Heart left ventricle (tissue), 16 donors: ENCODE data around the gene SLC12A8. TPM values are rescaled to one million over a fixed set of nuclear protein-coding genes. Genes with fewer than 3 reads are reported as not detected.

Source experiments
- ATAC-seq, 4 donors: fragments of 200-7000 bp; cut with Tn5 transposase; one replicate each; pipeline ENCODE4 v1.9.1; 2020 to 2022; ENCODE audit warnings: moderate library complexity in 4 of 4, mild to moderate bottlenecking in 3 of 4, moderate number of reproducible peaks in 1 of 4
- DNase-seq, 5 donors: peaks; one replicate each; pipeline ENCODE4 v3.0.0-alpha.2; 2020
- H3K27ac ChIP-seq, 12 donors: fragments of 200-600 bp; sonication (generic) in 4 of 12; one replicate each; pipeline versions ENCODE4 v1.5.0 to v1.8.0; 2016 to 2022; ENCODE audit warnings: mild to moderate bottlenecking in 2 of 12
- H3K27me3 ChIP-seq, 9 donors: fragments of 200-600 bp; sonication (generic) in 2 of 9; one replicate each; pipeline versions ENCODE4 v1.5.1 to v1.8.0; 2016 to 2022; ENCODE audit warnings: mild to moderate bottlenecking in 3 of 9
- H3K36me3 ChIP-seq, 9 donors: fragments of 200-600 bp; sonication (generic) in 2 of 9; one replicate each; pipeline versions ENCODE4 v1.5.0 to v1.8.0; 2018 to 2022; ENCODE audit warnings: mild to moderate bottlenecking in 2 of 9
- H3K4me1 ChIP-seq, 12 donors: fragments of 200-600 bp; sonication (generic) in 4 of 12; one replicate each; pipeline versions ENCODE4 v1.5.0 to v1.8.0; 2016 to 2022; ENCODE audit warnings: mild to moderate bottlenecking in 3 of 12
- H3K4me3 ChIP-seq, 12 donors: fragments of 200-600 bp; sonication (generic) in 4 of 12; one replicate each; pipeline versions ENCODE4 v1.5.0 to v1.8.0; 2017 to 2022; ENCODE audit warnings: mild to moderate bottlenecking in 9 of 12, moderate library complexity in 4 of 12
- H3K9me3 ChIP-seq, 12 donors: fragments of 200-600 bp; sonication (generic) in 4 of 12; one replicate each; pipeline versions ENCODE4 v1.5.0 to v1.8.0; 2016 to 2022; ENCODE audit warnings: mild to moderate bottlenecking in 1 of 12
- CTCF ChIP-seq, 12 donors: fragments of 200-600 bp; sonication (generic) in 4 of 12; IDR thresholded peaks; one replicate each; pipeline versions ENCODE4 v1.5.0 to v1.8.0; 2018 to 2022; ENCODE audit warnings: antibody characterized with exemption in 12 of 12, mild to moderate bottlenecking in 5 of 12
- POLR2A ChIP-seq, 2 donors: fragments of 450-650 bp; IDR thresholded peaks; one replicate each; pipeline ENCODE4 v1.6.1; 2017; ENCODE audit warnings: antibody characterized with exemption in 2 of 2, mild to moderate bottlenecking in 2 of 2, moderate library complexity in 2 of 2
- WGBS, 4 donors: extraction: QIAGEN DNeasy Blood & Tissue Kit in 2 of 4; methylation state at CpG; one replicate each; pipeline versions ENCODE4 v1.1.5 to v1.1.7; 2013 to 2018; 5-methylcytosine and 5-hydroxymethylcytosine counted together
- intact Hi-C, 10 donors: fragments of 100-400 bp; cut with DNase I; formaldehyde crosslinking; loops; one replicate each; pipeline versions ENCODE4 v1.11.1 to v1.14.2; 2022
- polyA plus RNA-seq, 2 donors: library from polyadenylated mRNA; stranded (reverse); fragments of 200-250 nt; gene quantifications; one replicate each; pipeline ENCODE4 v1.2.3, GENCODE V29; 2013
- total RNA-seq, 9 donors: library from RNA; depleted of rRNA in 2 of 9; stranded (reverse); fragments of >200 nt in 2 of 9; fragmentation: NEBNext Ultra II Directional in 3 of 9; extraction: Animal tissue kit (Norgen Biotek cat#: 25700) in 3 of 9; gene quantifications; one replicate each; pipeline versions ENCODE4 v1.1.0 to v1.2.4, GENCODE V29; 2016 to 2023
- donor health status: ischemic (EF 13 %, LVEDD 7.1; RV severe dilation, severe dysfunction).
- donor health status: healthy with polysubstance abuse.
- donor health status: DM: no; HTN: yes; CAD: no.
- donor health status: DM: no; HTN: no; CAD: no.
- donor health status: ischemic (EF 25% LVEDD 6.9; RV normal size, moderate dysfunction).
- donor health status: ischemic (EF 25% LVEDD 5.7; RV mildly dilated, moderate dysfunction).
- donor health status: healthy.
- donor health status: DM: yes; HTN: yes; CAD: no.
- donor health status: ischemic (EF 35%, LVEDD 5.7; RV mildly dilated, moderate dysfunction).
- donor health status: nonischemic (EF 11% LVEDD 7.7; RV severe dilation, severe dysfunction).
- donor health status: DM: yes; HTN: yes; CAD: no.
- donor health status: PGD.
- donor health status: ischemic (EF 29% LVEDD 5.4; RV normal size, mild dysfunction).
- donor health status: nonischemic (EF 23%, LVEDD 6.1; RV moderate dilation, normal function).

SLC12A8 gene
- total and polyA plus RNA-seq, 11 donors, result 0.09 to 1.9 (median 0.68) TPM; not detected in 3

- H3K27me3 ChIP-seq, result no peaks in the 10 kb centered on the region
- intact Hi-C loops, result loop anchor here in 8 of 10 donors (5.0 to 10.0 kb wide), 7 partner anchors 37 to 103 kb away; no protein-coding TSS in a partner anchor
- no peaks in the 10 kb centered on the region for H3K36me3 ChIP-seq
- no peak overlapping the region for H3K4me3 ChIP-seq
- DNase-seq (no peak), ATAC-seq (no peak)
- H3K27ac ChIP-seq, result no peak overlapping the region
- H3K9me3 ChIP-seq, result no peaks in the 10 kb centered on the region
- H3K4me1 ChIP-seq, result peaks cover 17 to 67% (median 53%) of the 10 kb centered on the region in 12 donors
- no peak for TF ChIP-seq CTCF (IDR thresholded peaks at IDR 0.05)
- TF ChIP-seq POLR2A (IDR thresholded peaks at IDR 0.05), result no peak
- 69 to 79% (median 73%) methylated on average over 7 of the region's 7 CpGs for WGBS, 4 donors
Measured at GRCh38 chr3:125059488-125060245, 152.9 kb downstream of the SLC12A8 start.

- intact Hi-C loops, result loop anchor here in 5 of 10 donors (5.0 to 10.0 kb wide), 5 partner anchors 37 to 103 kb away; no protein-coding TSS in a partner anchor
- TF ChIP-seq POLR2A (IDR thresholded peaks at IDR 0.05), result no peak
- no peak for TF ChIP-seq CTCF (IDR thresholded peaks at IDR 0.05)
- Histone ChIP-seq H3K4me3 (no peak overlapping the region), H3K36me3 (no peaks in the 10 kb centered on the region), H3K27me3 (no peaks in the 10 kb centered on the region), H3K4me1 (peaks cover 17 to 66% (median 55%) of the 10 kb centered on the region in 12 donors), H3K9me3 (no peaks in the 10 kb centered on the region), H3K27ac (peak overlapping the region in 1 of 12 donors; percentile 92)
- ATAC-seq (no peak), DNase-seq (no peak)
- 91 to 96% (median 93%) methylated on average over 3 of the region's 3 CpGs for WGBS, 4 donors
Measured at GRCh38 chr3:125058959-125059358, 153.6 kb downstream of the SLC12A8 start.

- Histone ChIP-seq H3K36me3 (no peaks in the 10 kb centered on the region), H3K9me3 (no peaks in the 10 kb centered on the region), H3K4me1 (peaks cover 15 to 66% (median 57%) of the 10 kb centered on the region in 12 donors), H3K27ac (peak overlapping the region in 2 of 12 donors; percentile 85 to 92), H3K27me3 (no peaks in the 10 kb centered on the region), H3K4me3 (no peak overlapping the region)
- no peak for ATAC-seq
- intact Hi-C loops, result loop anchor here in 5 of 10 donors (5.0 to 10.0 kb wide), 5 partner anchors 36 to 104 kb away; no protein-coding TSS in a partner anchor
- 88 to 94% (median 90%) methylated on average over 3 of the region's 3 CpGs for WGBS, 4 donors
- no peak for DNase-seq
- TF ChIP-seq POLR2A (IDR thresholded peaks at IDR 0.05) (no peak), CTCF (IDR thresholded peaks at IDR 0.05) (no peak)
Measured at GRCh38 chr3:125058529-125058928, 154.0 kb downstream of the SLC12A8 start.

- Histone ChIP-seq H3K36me3 (no peaks in the 10 kb centered on the region), H3K27ac (peak overlapping the region in 10 of 12 donors; percentile 82 to 99 (median 94)), H3K4me3 (no peak overlapping the region), H3K9me3 (no peaks in the 10 kb centered on the region), H3K4me1 (peaks cover 14 to 66% (median 57%) of the 10 kb centered on the region in 12 donors), H3K27me3 (no peaks in the 10 kb centered on the region)
- no peak for TF ChIP-seq CTCF (IDR thresholded peaks at IDR 0.05)
- DNase-seq, result no peak
- 82 to 83% (median 83%) methylated on average over 3 of the region's 3 CpGs for WGBS, 4 donors
- ATAC-seq, result no peak
- intact Hi-C loops, result loop anchor here in 7 of 10 donors (2.0 to 10.0 kb wide), 7 partner anchors 35 to 105 kb away; no protein-coding TSS in a partner anchor
Measured at GRCh38 chr3:125057186-125057850, 155.2 kb downstream of the SLC12A8 start.
